LNCaP clone FGC (cell line): ENCODE measurements around the gene FNBP1L.

Experiments used
- DNase-seq: peaks from one replicate; pipeline ENCODE4 v3.0.0-alpha.2; 2011; ENCODE audit warnings: low read depth
- H3K4me3 ChIP-seq: 2 replicates; pipeline ENCODE4 v1.5.1; 2011; ENCODE audit warnings: mild to moderate bottlenecking, low read depth, low read length, control low read depth
- TF ChIP-seq, protein P1 (sequence below): IDR thresholded peaks from 2 replicates; pipeline ENCODE4 v1.5.1; 2012; ENCODE audit warnings: mild to moderate bottlenecking; ENCODE audit not compliant: control insufficient read depth, insufficient read depth; ENCODE audit errors: extremely low read depth

Gene FNBP1L

DNA sequence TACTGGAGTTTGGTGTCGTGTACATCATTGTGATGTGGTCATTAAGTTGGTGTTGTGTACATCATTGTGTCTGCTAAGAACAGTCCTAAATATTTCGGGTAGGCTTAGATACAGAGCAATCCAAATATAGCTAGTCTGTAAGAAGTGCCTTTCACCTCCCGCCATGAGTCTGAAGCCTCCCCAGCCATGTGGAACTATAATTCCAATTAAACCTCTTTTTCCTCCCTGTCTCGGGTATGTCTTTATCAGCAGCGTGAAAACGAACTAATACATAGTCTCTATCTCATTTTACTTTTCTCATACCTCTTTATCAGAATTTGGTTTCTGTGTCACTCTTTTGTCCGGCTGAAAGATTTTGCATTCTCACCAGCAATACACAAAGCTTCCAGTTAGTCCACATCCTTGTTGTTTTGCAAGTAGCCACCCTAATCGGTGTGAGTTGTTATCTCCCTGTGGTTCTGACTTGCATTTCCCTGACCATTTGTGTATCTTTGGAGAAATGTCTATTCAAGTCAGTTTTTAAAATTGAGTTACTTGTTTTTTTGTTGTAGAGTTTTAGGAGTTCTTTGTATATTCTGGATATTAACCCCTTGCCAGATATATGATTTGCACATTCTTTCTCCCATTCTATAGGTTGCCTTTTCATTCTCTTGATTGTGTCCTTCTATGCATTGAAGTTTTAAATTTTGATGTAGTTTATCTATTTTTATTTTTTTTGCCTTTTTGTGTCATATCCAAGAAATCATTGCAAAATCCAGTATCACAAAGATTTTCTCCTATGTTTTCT is 56.5 kb downstream of the FNBP1L start:
- no peak overlapping the region for H3K4me3 ChIP-seq
- TF ChIP-seq, protein P1, sequence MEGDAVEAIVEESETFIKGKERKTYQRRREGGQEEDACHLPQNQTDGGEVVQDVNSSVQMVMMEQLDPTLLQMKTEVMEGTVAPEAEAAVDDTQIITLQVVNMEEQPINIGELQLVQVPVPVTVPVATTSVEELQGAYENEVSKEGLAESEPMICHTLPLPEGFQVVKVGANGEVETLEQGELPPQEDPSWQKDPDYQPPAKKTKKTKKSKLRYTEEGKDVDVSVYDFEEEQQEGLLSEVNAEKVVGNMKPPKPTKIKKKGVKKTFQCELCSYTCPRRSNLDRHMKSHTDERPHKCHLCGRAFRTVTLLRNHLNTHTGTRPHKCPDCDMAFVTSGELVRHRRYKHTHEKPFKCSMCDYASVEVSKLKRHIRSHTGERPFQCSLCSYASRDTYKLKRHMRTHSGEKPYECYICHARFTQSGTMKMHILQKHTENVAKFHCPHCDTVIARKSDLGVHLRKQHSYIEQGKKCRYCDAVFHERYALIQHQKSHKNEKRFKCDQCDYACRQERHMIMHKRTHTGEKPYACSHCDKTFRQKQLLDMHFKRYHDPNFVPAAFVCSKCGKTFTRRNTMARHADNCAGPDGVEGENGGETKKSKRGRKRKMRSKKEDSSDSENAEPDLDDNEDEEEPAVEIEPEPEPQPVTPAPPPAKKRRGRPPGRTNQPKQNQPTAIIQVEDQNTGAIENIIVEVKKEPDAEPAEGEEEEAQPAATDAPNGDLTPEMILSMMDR = no peak
- DNase-seq = no peak

DNA sequence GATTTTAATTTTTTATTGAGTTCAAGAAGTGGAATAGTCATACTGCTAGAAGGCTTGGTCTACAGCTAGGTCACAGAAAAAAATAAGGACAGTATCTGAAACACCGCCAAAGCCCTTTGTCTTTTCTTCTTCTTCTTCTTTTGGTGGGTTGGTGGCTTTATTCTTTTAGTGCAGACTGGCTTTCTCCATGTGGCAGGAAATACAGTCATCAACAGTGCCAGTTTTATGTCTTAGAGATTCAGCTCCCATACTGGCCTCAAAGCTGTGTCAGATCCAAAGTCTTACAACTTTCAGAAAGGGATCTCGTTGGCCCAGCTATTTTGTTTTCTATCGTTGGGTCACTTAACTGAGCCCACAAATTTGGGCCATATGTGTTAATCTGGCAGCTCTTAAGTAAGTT is 58.2 kb downstream of the FNBP1L start:
- H3K4me3 ChIP-seq = no peak overlapping the region
- TF ChIP-seq, protein P1 = no peak
- no peak for DNase-seq

DNA sequence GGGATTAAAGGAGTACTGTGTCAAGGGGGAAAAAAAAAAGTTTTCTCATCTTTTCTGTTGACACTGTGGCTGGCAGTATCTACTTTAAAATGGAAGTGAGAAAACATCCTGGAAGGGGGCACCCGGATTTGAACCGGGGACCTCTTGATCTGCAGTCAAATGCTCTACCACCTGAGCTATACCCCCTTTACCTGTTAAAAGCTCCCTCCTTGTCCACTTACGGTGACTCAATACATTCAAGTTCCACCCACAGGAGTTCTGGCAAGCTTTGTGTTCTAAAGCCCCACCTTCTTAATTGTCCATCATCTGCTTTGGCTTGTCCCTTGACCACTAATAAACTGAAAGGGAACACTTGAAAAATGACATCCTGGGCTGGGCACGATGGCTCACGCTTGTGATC is 68.2 kb downstream of the FNBP1L start:
- H3K4me3 ChIP-seq = no peak overlapping the region
- TF ChIP-seq, protein P1 = no peak
- DNase-seq = no peak

DNA sequence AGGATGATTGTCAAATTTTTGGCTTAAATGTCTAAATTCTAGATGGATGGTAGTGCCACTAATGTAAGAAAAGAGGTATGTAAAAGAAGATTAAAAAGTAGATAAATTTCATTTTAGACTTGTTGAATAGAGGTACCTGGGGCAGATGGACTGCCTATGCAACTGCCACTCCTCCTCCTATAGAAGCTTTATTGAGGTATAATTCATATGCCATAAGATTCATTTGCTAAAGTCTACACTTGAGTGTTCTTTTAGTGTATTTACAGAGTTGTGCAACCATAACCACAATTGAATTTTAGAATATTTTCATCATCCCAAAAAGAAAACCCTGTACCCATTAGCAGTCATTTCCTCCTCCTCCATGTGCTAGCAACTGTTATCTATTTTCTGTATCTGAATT is 70.6 kb downstream of the FNBP1L start:
- no peak for DNase-seq
- TF ChIP-seq, protein P1 = no peak
- no peak overlapping the region for H3K4me3 ChIP-seq

DNA sequence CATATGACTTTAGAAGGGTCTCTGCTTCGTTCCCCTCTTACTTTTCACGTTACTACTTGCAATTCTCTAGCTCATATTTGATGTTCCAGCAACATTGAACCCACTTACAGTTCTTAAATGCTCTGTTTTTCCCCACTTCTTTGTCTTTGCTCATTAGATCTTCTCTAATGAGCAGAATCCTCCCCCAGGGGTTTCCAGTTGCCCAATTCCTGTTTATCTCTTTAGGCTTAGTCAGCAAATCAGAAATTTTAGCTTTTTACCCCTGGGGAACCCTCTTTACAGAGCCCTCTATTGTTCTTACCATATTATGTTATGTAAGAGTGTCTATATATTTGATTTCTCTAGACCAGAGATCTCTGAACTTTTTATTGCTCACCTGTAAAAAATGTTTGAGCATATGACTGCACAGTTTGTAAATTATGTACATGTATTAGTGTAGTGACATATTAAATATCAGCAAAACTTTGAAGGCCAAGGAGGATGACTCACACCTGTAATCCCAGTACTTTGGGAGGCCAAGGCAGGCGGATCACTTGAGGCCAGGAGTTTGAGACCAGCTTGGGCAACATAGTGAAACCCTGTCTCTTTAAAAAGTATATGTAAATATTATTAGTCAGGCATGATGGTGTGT is 71.4 kb downstream of the FNBP1L start:
- DNase-seq = no peak
- TF ChIP-seq, protein P1 = no peak

DNA sequence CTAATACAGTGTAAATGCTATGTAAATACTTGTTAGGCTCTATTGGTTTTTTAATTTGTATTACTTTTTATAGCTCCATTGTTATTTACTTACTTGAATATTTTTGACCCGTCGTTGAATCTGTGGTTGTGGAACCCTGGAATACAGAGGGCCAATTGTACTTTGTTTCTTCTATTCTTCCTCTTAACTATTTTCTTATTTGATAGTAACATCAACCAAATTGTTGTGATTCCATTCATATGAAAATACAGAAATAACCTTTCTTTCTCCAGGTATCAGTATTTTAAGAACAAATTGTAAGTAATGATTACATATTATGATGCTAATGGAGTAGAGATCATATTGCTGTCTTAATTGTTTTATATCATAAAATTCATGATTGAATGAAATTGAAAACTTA is 73.7 kb downstream of the FNBP1L start:
- DNase-seq = no peak
- TF ChIP-seq, protein P1 = no peak
- no peak overlapping the region for H3K4me3 ChIP-seq

More for the DNA sequence above, 71.4 kb downstream of the FNBP1L start:
- H3K4me3 ChIP-seq = no peak overlapping the region
